Neural cell (in vitro differentiated cells): Measurements from ENCODE around the gene BMERB1. TPM values are rescaled to one million over a fixed set of nuclear protein-coding genes. Genes with fewer than 3 reads are reported as not detected.

Experiments used
- H2AFZ ChIP-seq: fragments of 200-600, 300-800 bp; sonication (generic), shearing (Covaris generic); 2 replicates; pipeline ENCODE4 v1.6.0; 2014; ENCODE audit warnings: low read depth, mild to moderate bottlenecking, antibody characterized with exemption, low read length, moderate library complexity
- H3F3A ChIP-seq: fragments of 200-600 bp; shearing (Covaris generic); 2 replicates; pipeline ENCODE4 v1.6.1; 2016; ENCODE audit warnings: mild to moderate bottlenecking, moderate library complexity, mixed read lengths, antibody characterized with exemption, low read length; ENCODE audit not compliant: insufficient read depth, poor library complexity, severe bottlenecking
- H3K27ac ChIP-seq: fragments of 200-600, 300-800 bp; sonication (generic), shearing (Covaris generic); 2 replicates; pipeline ENCODE4 v1.5.1; 2014; ENCODE audit warnings: mild to moderate bottlenecking, low read length, moderate library complexity
- H3K27me3 ChIP-seq: fragments of 300-800, 200-600 bp; sonication (generic), shearing (Covaris generic); 2 replicates; pipeline ENCODE4 v1.6.0; 2014; ENCODE audit warnings: mild to moderate bottlenecking, low read depth, low read length, moderate library complexity; ENCODE audit not compliant: insufficient read depth
- H3K36me3 ChIP-seq: fragments of 300-800, 200-600 bp; sonication (generic), shearing (Covaris generic); 2 replicates; pipeline ENCODE4 v1.5.1; 2014; ENCODE audit warnings: mild to moderate bottlenecking, antibody characterized with exemption, low read length, moderate library complexity; ENCODE audit not compliant: insufficient read depth
- H3K4me2 ChIP-seq: fragments of 300-800, 200-600 bp; sonication (generic), shearing (Covaris generic); 2 replicates; pipeline ENCODE4 v1.6.0; 2014; ENCODE audit warnings: mild to moderate bottlenecking, low read length
- H3K4me3 ChIP-seq: fragments of 300-800, 200-600 bp; sonication (generic), shearing (Covaris generic); 2 replicates; pipeline ENCODE4 v1.5.1; 2014; ENCODE audit warnings: mild to moderate bottlenecking, low read length, moderate library complexity
- H3K79me2 ChIP-seq: fragments of 200-600 bp; shearing (Covaris generic); replicated peaks from 2 replicates; pipeline ENCODE4 v1.6.0; 2014; ENCODE audit warnings: mild to moderate bottlenecking, low read length, moderate library complexity; ENCODE audit not compliant: insufficient read depth
- H3K9ac ChIP-seq: fragments of 300-800, 200-600 bp; sonication (generic), shearing (Covaris generic); 2 replicates; pipeline ENCODE4 v1.6.1; 2016; ENCODE audit warnings: mild to moderate bottlenecking, low read length, mixed read lengths
- H3K9me2 ChIP-seq: fragments of 200-600 bp; shearing (Covaris generic); 2 replicates; pipeline ENCODE4 v1.6.1; 2016; ENCODE audit warnings: mild to moderate bottlenecking, low read length, mixed read lengths; ENCODE audit not compliant: insufficient read depth
- H3K9me3 ChIP-seq: fragments of 200-600, 300-800 bp; sonication (generic), shearing (Covaris generic); 2 replicates; pipeline ENCODE4 v1.6.1; 2016; ENCODE audit warnings: mild to moderate bottlenecking, mixed run types, low read length, moderate library complexity, mixed read lengths
- H4K20me1 ChIP-seq: fragments of 200-600 bp; shearing (Covaris generic); 2 replicates; pipeline ENCODE4 v1.6.1; 2016; ENCODE audit warnings: mild to moderate bottlenecking, mixed run types; ENCODE audit not compliant: insufficient read depth
- CTCF ChIP-seq: fragments of 450-650 bp; IDR thresholded peaks from 2 replicates; pipeline ENCODE4 v1.5.1; 2014; ENCODE audit warnings: antibody characterized with exemption, mild to moderate bottlenecking, moderate library complexity; ENCODE audit not compliant: poor library complexity, severe bottlenecking
- EP300 ChIP-seq: fragments of 450-650 bp; conservative IDR thresholded peaks from 2 replicates; pipeline ENCODE4 v1.6.1; 2014; ENCODE audit warnings: antibody characterized with exemption, mild to moderate bottlenecking, moderate library complexity; ENCODE audit not compliant: poor library complexity, severe bottlenecking
- EZH2 ChIP-seq: fragments of 200-600, 300-800 bp; shearing (Covaris generic), sonication (generic); IDR thresholded peaks from 2 replicates; pipeline ENCODE4 v1.6.1; 2014; ENCODE audit warnings: antibody characterized with exemption, low read length, borderline replicate concordance, mild to moderate bottlenecking; ENCODE audit not compliant: insufficient read depth, poor library complexity, severe bottlenecking
- MXI1 ChIP-seq: fragments of 450-650 bp; conservative IDR thresholded peaks from 2 replicates; pipeline ENCODE4 v1.6.1; 2014; ENCODE audit warnings: antibody characterized with exemption, mild to moderate bottlenecking; ENCODE audit not compliant: poor library complexity, severe bottlenecking
- POLR2AphosphoS5 ChIP-seq: IDR thresholded peaks from 2 replicates; pipeline ENCODE4 v1.6.1; 2012
- RAD21 ChIP-seq: fragments of 450-650 bp; conservative IDR thresholded peaks from 2 replicates; pipeline ENCODE4 v1.6.1; 2014; ENCODE audit warnings: antibody characterized with exemption, mild to moderate bottlenecking, moderate library complexity
- REST ChIP-seq: IDR thresholded peaks from 2 replicates; pipeline ENCODE4 v1.6.1; 2012; ENCODE audit warnings: borderline replicate concordance
- SMC3 ChIP-seq: fragments of 450-650 bp; conservative IDR thresholded peaks from 2 replicates; pipeline ENCODE4 v1.6.1; 2014; ENCODE audit warnings: antibody characterized with exemption, mild to moderate bottlenecking, moderate library complexity; ENCODE audit not compliant: poor library complexity
- TAF1 ChIP-seq: IDR thresholded peaks from 2 replicates; pipeline ENCODE4 v1.6.1; 2012; ENCODE audit warnings: low read depth
- polyA plus RNA-seq: library from polyadenylated mRNA; depleted of rRNA; stranded (reverse); fragments of >200 nt; gene quantifications from 2 replicates; pipeline ENCODE4 v1.2.3, GENCODE V29; 2014

Gene BMERB1
- polyA plus RNA-seq, 1 donor from 2014 or later = 149 TPM

- no peaks in the 10 kb centered on the region for H4K20me1 ChIP-seq
- TF ChIP-seq TAF1 = no peak
- TF ChIP-seq MXI1 = no peak
- no peak for TF ChIP-seq REST
- TF ChIP-seq EP300 = no peak
- no peak for TF ChIP-seq EZH2
- TF ChIP-seq POLR2AphosphoS5 = no peak
- no peak for TF ChIP-seq CTCF
- no peak for TF ChIP-seq RAD21
- no peak for TF ChIP-seq SMC3
- H3F3A ChIP-seq = no peaks in the 10 kb centered on the region
- H2AFZ ChIP-seq = no peak overlapping the region
- H3K36me3 ChIP-seq = peaks cover 20% of the 10 kb centered on the region
- H3K79me2 ChIP-seq = no peaks in the 10 kb centered on the region
- peaks cover 14% of the 10 kb centered on the region for H3K9me3 ChIP-seq
- H3K9me2 ChIP-seq = no peaks in the 10 kb centered on the region
- no peak overlapping the region for H3K4me2 ChIP-seq
- H3K27ac ChIP-seq = no peak overlapping the region
- H3K9ac ChIP-seq = no peak overlapping the region
- H3K4me3 ChIP-seq = no peak overlapping the region
- H3K27me3 ChIP-seq = no peaks in the 10 kb centered on the region
These were observed 151.6 kb downstream of the BMERB1 start for GRCh38 chr16:15585956-15586355.

GRCh38 chr16:15586716-15587115 is 152.3 kb downstream of the BMERB1 start:
- peaks cover 20% of the 10 kb centered on the region for H3K36me3 ChIP-seq
- H3K27ac ChIP-seq = no peak overlapping the region
- H3K79me2 ChIP-seq = no peaks in the 10 kb centered on the region
- no peak overlapping the region for H3K4me3 ChIP-seq
- no peaks in the 10 kb centered on the region for H3K9me2 ChIP-seq
- H3F3A ChIP-seq = no peaks in the 10 kb centered on the region
- no peaks in the 10 kb centered on the region for H3K27me3 ChIP-seq
- peaks cover 14% of the 10 kb centered on the region for H3K9me3 ChIP-seq
- H2AFZ ChIP-seq = no peak overlapping the region
- TF ChIP-seq REST (no peak), SMC3 (no peak), MXI1 (no peak), TAF1 (no peak), RAD21 (no peak), EP300 (no peak), CTCF (no peak), POLR2AphosphoS5 (no peak), EZH2 (no peak)
- no peak overlapping the region for H3K4me2 ChIP-seq
- H3K9ac ChIP-seq = no peak overlapping the region
- no peaks in the 10 kb centered on the region for H4K20me1 ChIP-seq
